Measurements from ENCODE around the gene ADAM19. TPM values are rescaled to one million over a fixed set of nuclear protein-coding genes. Genes with fewer than 3 reads are reported as not detected.
A peak's percentile ranks its signal among the peaks of the same experiment; 100 is the strongest.

Gene ADAM19
- total RNA-seq, 2 donors from 2014 or later, result 1.9 to 8.1 TPM

GRCh38 chr5:157521704-157522029 lies 53.9 kb downstream of the ADAM19 start:
- no peak for DNase-seq (ENCODE audit: low spot score)
- WGBS, result 87% methylated on average over 5 of the region's 5 CpGs
- no peaks in the 10 kb centered on the region for H3K27me3 ChIP-seq (replicated peaks; ENCODE audit: insufficient read depth)
- no peak overlapping the region for H3K27ac ChIP-seq
- intact Hi-C loops (cut with DNase I), result no loop called here
- H3K36me3 ChIP-seq, result no peaks in the 10 kb centered on the region
- no peaks in the 10 kb centered on the region for H3K4me1 ChIP-seq (replicated peaks)
- H3K9me3 ChIP-seq, result no peaks in the 10 kb centered on the region
- TF ChIP-seq POLR2AphosphoS5 (IDR thresholded peaks at IDR 0.05) (no peak), CTCF (IDR thresholded peaks at IDR 0.05) (no peak), POLR2A (IDR thresholded peaks at IDR 0.05) (no peak)
- H3K4me3 ChIP-seq, result no peak overlapping the region

- no peak overlapping the region for H3K4me3 ChIP-seq
- no peaks in the 10 kb centered on the region for H3K27me3 ChIP-seq (replicated peaks; ENCODE audit: insufficient read depth)
- TF ChIP-seq CTCF (IDR thresholded peaks at IDR 0.05) (no peak), POLR2AphosphoS5 (IDR thresholded peaks at IDR 0.05) (no peak), POLR2A (IDR thresholded peaks at IDR 0.05) (no peak)
- H3K36me3 ChIP-seq, result no peaks in the 10 kb centered on the region
- 80% methylated on average over 9 of the region's 9 CpGs for WGBS
- no peak overlapping the region for H3K27ac ChIP-seq
- H3K9me3 ChIP-seq, result no peaks in the 10 kb centered on the region
- DNase-seq (ENCODE audit: low spot score), result no peak
- H3K4me1 ChIP-seq (replicated peaks), result no peaks in the 10 kb centered on the region
- intact Hi-C loops (cut with DNase I), result no loop called here
Measured at GRCh38 chr5:157520911-157521703, 54.5 kb downstream of the ADAM19 start.

GRCh38 chr5:157519579-157520253 lies 55.9 kb downstream of the ADAM19 start:
- Histone ChIP-seq H3K9me3 (no peaks in the 10 kb centered on the region), H3K27ac (no peak overlapping the region), H3K4me3 (no peak overlapping the region), H3K4me1 (replicated peaks) (no peaks in the 10 kb centered on the region), H3K27me3 (replicated peaks; ENCODE audit: insufficient read depth) (no peaks in the 10 kb centered on the region), H3K36me3 (no peaks in the 10 kb centered on the region)
- intact Hi-C loops (cut with DNase I), result loop anchor here (5.0 kb wide), 1 partner anchor 38 kb away; no protein-coding TSS in a partner anchor
- WGBS, result 85% methylated on average over 9 of the region's 9 CpGs
- no peak for TF ChIP-seq POLR2AphosphoS5 (IDR thresholded peaks at IDR 0.05)
- TF ChIP-seq POLR2A (IDR thresholded peaks at IDR 0.05), result no peak
- no peak for DNase-seq (ENCODE audit: low spot score)

- TF ChIP-seq POLR2A (IDR thresholded peaks at IDR 0.05), result no peak
- no peak for TF ChIP-seq CTCF (IDR thresholded peaks at IDR 0.05)
- TF ChIP-seq POLR2AphosphoS5 (IDR thresholded peaks at IDR 0.05), result no peak
Measured at GRCh38 chr5:157518963-157519362, 56.6 kb downstream of the ADAM19 start.

GRCh38 chr5:157516626-157517325 lies 58.8 kb downstream of the ADAM19 start:
- Histone ChIP-seq H3K9me3 (no peaks in the 10 kb centered on the region), H3K4me1 (replicated peaks) (no peaks in the 10 kb centered on the region), H3K27me3 (replicated peaks; ENCODE audit: insufficient read depth) (no peaks in the 10 kb centered on the region), H3K36me3 (no peaks in the 10 kb centered on the region), H3K4me3 (no peak overlapping the region), H3K27ac (peak overlapping the region; percentile 51 to 55)
- peak; percentile 16 for DNase-seq (ENCODE audit: low spot score)
- TF ChIP-seq POLR2A (IDR thresholded peaks at IDR 0.05) (no peak), POLR2AphosphoS5 (IDR thresholded peaks at IDR 0.05) (peak; percentile 68)
- intact Hi-C loops (cut with DNase I), result loop anchor here (5.0 kb wide), 1 partner anchor 41 kb away; no protein-coding TSS in a partner anchor
- 35% methylated on average over 5 of the region's 5 CpGs for WGBS

More at GRCh38 chr5:157518963-157519362, 56.6 kb downstream of the ADAM19 start:
- Histone ChIP-seq H3K27me3 (replicated peaks; ENCODE audit: insufficient read depth) (no peaks in the 10 kb centered on the region), H3K27ac (no peak overlapping the region), H3K4me3 (no peak overlapping the region), H3K9me3 (no peaks in the 10 kb centered on the region), H3K4me1 (replicated peaks) (no peaks in the 10 kb centered on the region), H3K36me3 (no peaks in the 10 kb centered on the region)
- 78% methylated on average over 6 of the region's 6 CpGs for WGBS
- no peak for DNase-seq (ENCODE audit: low spot score)
- intact Hi-C loops (cut with DNase I), result loop anchor here (5.0 kb wide), 1 partner anchor 38 kb away; no protein-coding TSS in a partner anchor
